ENCODE results near the gene CAMTA1.

CAMTA1 gene

DNA sequence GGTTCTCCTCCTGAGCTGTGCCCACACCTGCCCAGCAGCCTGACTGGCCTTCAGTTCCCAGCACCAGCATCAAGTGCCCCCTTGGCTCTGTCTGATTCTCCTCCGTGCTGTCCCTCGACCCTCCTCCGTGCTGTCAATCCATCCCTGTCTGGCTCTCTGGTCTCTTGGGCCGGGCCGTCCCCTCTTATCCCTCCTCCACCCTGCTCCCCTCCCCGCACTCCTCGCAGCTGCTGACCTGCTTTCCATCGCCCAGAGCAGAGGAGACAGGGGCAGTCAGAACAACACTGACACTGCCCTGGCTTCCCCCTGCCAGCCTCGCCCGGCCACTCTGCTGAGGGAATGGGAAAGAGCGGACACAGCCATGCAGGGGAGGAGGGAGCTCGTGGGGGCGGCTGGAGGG is 267.4 kb downstream of the CAMTA1 start:
- Histone ChIP-seq H3K9me2 (replicated peaks; ENCODE audit: insufficient read depth, low read length) (no peaks in the 10 kb centered on the region), H3K27ac (ENCODE audit: low read depth, low read length) (no peak overlapping the region), H3K4me2 (ENCODE audit: low read depth, low read length, poor library complexity, severe bottlenecking) (no peak overlapping the region), H3K27me3 (ENCODE audit: low read length) (no peaks in the 10 kb centered on the region), H3K4me3 (ENCODE audit: insufficient read depth, low read length, poor library complexity, severe bottlenecking) (no peak overlapping the region), H3K9me3 (ENCODE audit: insufficient read depth, low read length) (no peaks in the 10 kb centered on the region), H3K36me3 (ENCODE audit: low read length) (no peaks in the 10 kb centered on the region), H3K79me2 (ENCODE audit: insufficient read depth, low read length) (no peaks in the 10 kb centered on the region), H3K9ac (ENCODE audit: low read length) (no peak overlapping the region), H4K20me1 (ENCODE audit: low read depth, low read length) (no peaks in the 10 kb centered on the region), H3F3A (ENCODE audit: insufficient read depth) (no peaks in the 10 kb centered on the region), H2AFZ (ENCODE audit: low read depth, low read length, severe bottlenecking) (no peak overlapping the region)
- TF ChIP-seq CTCF (IDR thresholded peaks at IDR 0.05; ENCODE audit: insufficient read depth, low read length, poor library complexity, severe bottlenecking) (no peak), EZH2phosphoT487 (conservative IDR thresholded peaks at IDR 0.05; ENCODE audit: low read length) (no peak)

- Histone ChIP-seq H3K36me3 (ENCODE audit: low read length) (no peaks in the 10 kb centered on the region), H2AFZ (ENCODE audit: low read depth, low read length, severe bottlenecking) (no peak overlapping the region), H3F3A (ENCODE audit: insufficient read depth) (no peaks in the 10 kb centered on the region), H4K20me1 (ENCODE audit: low read depth, low read length) (no peaks in the 10 kb centered on the region), H3K27me3 (ENCODE audit: low read length) (no peaks in the 10 kb centered on the region), H3K9me2 (replicated peaks; ENCODE audit: insufficient read depth, low read length) (no peaks in the 10 kb centered on the region), H3K4me2 (ENCODE audit: low read depth, low read length, poor library complexity, severe bottlenecking) (no peak overlapping the region), H3K79me2 (ENCODE audit: insufficient read depth, low read length) (no peaks in the 10 kb centered on the region), H3K4me3 (ENCODE audit: insufficient read depth, low read length, poor library complexity, severe bottlenecking) (no peak overlapping the region), H3K9ac (ENCODE audit: low read length) (no peak overlapping the region), H3K27ac (ENCODE audit: low read depth, low read length) (no peak overlapping the region), H3K9me3 (ENCODE audit: insufficient read depth, low read length) (no peaks in the 10 kb centered on the region)
- TF ChIP-seq CTCF (IDR thresholded peaks at IDR 0.05; ENCODE audit: insufficient read depth, low read length, poor library complexity, severe bottlenecking) (no peak), EZH2phosphoT487 (conservative IDR thresholded peaks at IDR 0.05; ENCODE audit: low read length) (no peak)
These were observed 275.5 kb downstream of the CAMTA1 start for GRCh38 chr1:7060745-7061144.

- TF ChIP-seq EZH2phosphoT487 (conservative IDR thresholded peaks at IDR 0.05; ENCODE audit: low read length) (no peak), CTCF (IDR thresholded peaks at IDR 0.05; ENCODE audit: insufficient read depth, low read length, poor library complexity, severe bottlenecking) (no peak)
- no peaks in the 10 kb centered on the region for H3K79me2 ChIP-seq (ENCODE audit: insufficient read depth, low read length)
- H3K27ac ChIP-seq (ENCODE audit: low read depth, low read length), result no peak overlapping the region
- no peak overlapping the region for H3K4me3 ChIP-seq (ENCODE audit: insufficient read depth, low read length, poor library complexity, severe bottlenecking)
- H3K9me2 ChIP-seq (replicated peaks; ENCODE audit: insufficient read depth, low read length), result no peaks in the 10 kb centered on the region
- no peak overlapping the region for H2AFZ ChIP-seq (ENCODE audit: low read depth, low read length, severe bottlenecking)
- no peak overlapping the region for H3K4me2 ChIP-seq (ENCODE audit: low read depth, low read length, poor library complexity, severe bottlenecking)
- no peaks in the 10 kb centered on the region for H3K9me3 ChIP-seq (ENCODE audit: insufficient read depth, low read length)
- no peaks in the 10 kb centered on the region for H3K27me3 ChIP-seq (ENCODE audit: low read length)
- no peaks in the 10 kb centered on the region for H3F3A ChIP-seq (ENCODE audit: insufficient read depth)
- no peaks in the 10 kb centered on the region for H4K20me1 ChIP-seq (ENCODE audit: low read depth, low read length)
- H3K9ac ChIP-seq (ENCODE audit: low read length), result no peak overlapping the region
- H3K36me3 ChIP-seq (ENCODE audit: low read length), result no peaks in the 10 kb centered on the region
These were observed 277.2 kb downstream of the CAMTA1 start for GRCh38 chr1:7062346-7063061.

Data from SU-DHL-6 (cell line).